ENCODE measurements around the gene DCC.
A peak's percentile ranks its signal among the peaks of the same experiment; 100 is the strongest.

DCC gene

GRCh38 chr18:52484977-52485376, 145.0 kb downstream of the DCC start:
- peak; percentile 7; the same call in 1 of the 2 replicates for TF ChIP-seq CTCF (IDR thresholded peaks at IDR 0.05; ENCODE audit: control insufficient read depth, extremely low read depth, insufficient read depth)
- no peak overlapping the region for H3K4me3 ChIP-seq (ENCODE audit: low read depth, low read length)
- no peak for DNase-seq (ENCODE audit: low read depth)

DNA sequence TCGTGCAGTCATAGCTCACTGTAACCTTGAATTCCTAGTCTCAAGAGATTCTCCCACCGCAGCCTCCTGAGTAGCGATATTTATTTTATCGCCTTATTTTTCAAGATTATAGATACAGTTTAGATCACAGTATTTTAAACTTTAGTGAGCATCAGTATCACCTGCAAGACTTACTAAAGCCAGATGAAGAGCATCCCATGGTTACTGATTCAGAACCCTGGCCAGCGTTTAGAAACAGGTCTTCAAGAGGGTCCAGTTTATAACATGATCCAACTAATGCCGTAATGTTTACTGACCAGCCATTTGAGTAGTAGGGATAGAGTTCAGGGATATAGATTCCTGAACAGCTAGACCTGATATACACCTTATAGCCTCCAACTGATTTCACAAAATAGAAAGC, 146.1 kb downstream of the DCC start:
- H3K4me3 ChIP-seq (ENCODE audit: low read depth, low read length), result no peak overlapping the region
- DNase-seq (ENCODE audit: low read depth), result no peak
- no peak for TF ChIP-seq CTCF (IDR thresholded peaks at IDR 0.05; ENCODE audit: control insufficient read depth, extremely low read depth, insufficient read depth)

GRCh38 chr18:52489396-52490306, 149.7 kb downstream of the DCC start:
- no peak overlapping the region for H3K4me3 ChIP-seq (ENCODE audit: low read depth, low read length)
- TF ChIP-seq CTCF (IDR thresholded peaks at IDR 0.05; ENCODE audit: control insufficient read depth, extremely low read depth, insufficient read depth), result no peak
- no peak for DNase-seq (ENCODE audit: low read depth)

DNA sequence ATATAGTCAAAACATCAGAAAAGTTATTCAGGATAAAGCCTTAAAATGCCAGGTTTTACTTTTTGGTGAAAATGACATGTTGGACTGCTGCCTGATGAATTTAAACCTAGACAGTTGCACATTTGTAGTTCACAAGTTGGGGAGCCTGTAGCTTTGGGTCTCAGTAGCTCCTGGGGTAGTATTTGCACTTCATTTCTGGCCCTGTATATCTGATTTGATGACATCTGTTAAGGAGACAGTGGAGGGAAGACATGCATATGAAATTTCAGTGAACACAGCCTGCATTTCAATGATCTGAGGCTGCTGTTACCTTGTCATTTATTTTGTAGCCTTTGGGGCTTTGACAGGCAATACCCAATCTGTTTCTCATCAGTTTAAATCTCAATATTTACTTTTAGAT, 156.4 kb downstream of the DCC start:
- no peak for DNase-seq (ENCODE audit: low read depth)
- TF ChIP-seq CTCF (IDR thresholded peaks at IDR 0.05; ENCODE audit: control insufficient read depth, extremely low read depth, insufficient read depth), result no peak
- H3K4me3 ChIP-seq (ENCODE audit: low read depth, low read length), result no peak overlapping the region

DNA sequence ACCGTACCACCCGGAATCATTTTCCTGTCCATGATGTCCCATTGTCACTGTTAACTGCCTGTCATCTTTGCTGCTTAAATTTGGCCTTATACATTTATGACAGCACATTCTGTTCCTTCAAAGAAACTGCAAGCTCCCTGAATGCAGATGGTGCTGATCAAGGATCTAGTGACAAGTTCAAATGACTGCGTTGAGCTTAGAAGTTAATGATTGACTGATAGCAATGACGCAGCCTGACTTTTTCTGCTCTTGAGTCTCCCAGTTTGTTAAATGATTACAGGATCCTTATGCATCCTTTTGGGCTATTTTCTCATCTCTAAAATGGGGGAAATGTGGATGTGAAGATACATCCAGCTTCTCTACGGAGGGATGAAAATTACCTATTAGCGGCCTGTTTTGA, 159.0 kb downstream of the DCC start:
- no peak overlapping the region for H3K4me3 ChIP-seq (ENCODE audit: low read depth, low read length)
- no peak for TF ChIP-seq CTCF (IDR thresholded peaks at IDR 0.05; ENCODE audit: control insufficient read depth, extremely low read depth, insufficient read depth)
- no peak for DNase-seq (ENCODE audit: low read depth)

- H3K4me3 ChIP-seq (ENCODE audit: low read depth, low read length), result no peak overlapping the region
- TF ChIP-seq CTCF (IDR thresholded peaks at IDR 0.05; ENCODE audit: control insufficient read depth, extremely low read depth, insufficient read depth), result no peak
- no peak for DNase-seq (ENCODE audit: low read depth)
Observed at GRCh38 chr18:52499644-52500043, 159.6 kb downstream of the DCC start.

DNA sequence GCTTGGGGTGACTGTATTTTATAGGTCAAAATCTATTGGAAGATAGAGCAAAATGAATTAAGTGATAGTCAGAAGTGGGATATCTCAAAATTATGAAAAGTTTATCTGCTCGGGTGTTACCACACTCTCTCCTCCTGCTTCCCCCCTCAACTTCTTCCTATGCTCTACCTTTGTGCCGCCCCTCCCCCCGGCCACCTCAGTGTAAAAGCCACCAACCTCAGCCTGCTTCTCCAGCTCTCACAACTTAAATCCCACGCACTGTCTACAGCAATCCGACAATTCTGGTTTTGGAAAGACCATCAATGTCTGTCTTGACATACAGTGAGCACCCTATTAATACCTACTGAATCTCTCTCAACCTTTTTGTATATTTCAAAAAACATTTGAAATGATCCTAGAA, 164.6 kb downstream of the DCC start:
- no peak for TF ChIP-seq CTCF (IDR thresholded peaks at IDR 0.05; ENCODE audit: control insufficient read depth, extremely low read depth, insufficient read depth)
- no peak for DNase-seq (ENCODE audit: low read depth)
- H3K4me3 ChIP-seq (ENCODE audit: low read depth, low read length), result no peak overlapping the region
